A549 (cell line): ENCODE results near the gene TSC2.

Experiments
- ATOH8 ChIP-seq: fragments of 250-450 bp; sonication (Bioruptor Pico); IDR thresholded peaks from 2 replicates; pipeline ENCODE4 v1.5.0; 2020; ENCODE audit warnings: low read depth, mild to moderate bottlenecking, moderate library complexity
- CHD2 ChIP-seq: fragments of 150-350 bp; IDR thresholded peaks from 2 replicates; pipeline ENCODE4 v1.6.1; 2014; ENCODE audit warnings: low read length; ENCODE audit not compliant: partially characterized antibody
- CTCF ChIP-seq: fragments of >200 bp; sonication (Bioruptor Twin); formaldehyde crosslinking; IDR thresholded peaks from 3 replicates; pipeline ENCODE4 v1.5.1; 2016
- FOSL2 ChIP-seq, 2 experiments: fragments of 450-650 bp in 1 of 2; fragments of >200 bp in 1 of 2; sonication (Bioruptor Twin) in 1 of 2; formaldehyde crosslinking; IDR thresholded peaks; 2 replicates each; pipeline versions ENCODE4 v1.5.0 to v1.6.1; 2016 to 2020; ENCODE audit warnings: mild to moderate bottlenecking in 1 of 2, moderate library complexity in 1 of 2
- HDAC2 ChIP-seq: fragments of 200-600 bp; sonication (generic); IDR thresholded peaks from 2 replicates; pipeline ENCODE4 v1.6.1; 2016
- MYC ChIP-seq: IDR thresholded peaks from 2 replicates; pipeline ENCODE4 v1.6.1; 2012; ENCODE audit warnings: mild to moderate bottlenecking, inconsistent platforms, low read length, improper control_type of control experiment, borderline replicate concordance
- PHF8 ChIP-seq: fragments of 200-600 bp; sonication (generic); IDR thresholded peaks from 2 replicates; pipeline ENCODE4 v1.6.1; 2016; ENCODE audit warnings: low read depth, mild to moderate bottlenecking, antibody characterized with exemption, moderate library complexity, borderline replicate concordance
- RAD21 ChIP-seq, 2 experiments: fragments of >200 bp in 1 of 2; sonication (Bioruptor Twin) in 1 of 2; formaldehyde crosslinking in 1 of 2; IDR thresholded peaks in 1 of 2; conservative IDR thresholded peaks in 1 of 2; 2 replicates in 1 of 2; 3 replicates in 1 of 2; pipeline ENCODE4 v1.6.1; 2012 to 2018; ENCODE audit warnings: inconsistent platforms in 1 of 2
- REST ChIP-seq: fragments of 200-600 bp; sonication (generic); IDR thresholded peaks from 2 replicates; pipeline ENCODE4 v1.6.1; 2016; ENCODE audit warnings: antibody characterized with exemption, mild to moderate bottlenecking, moderate library complexity
- RNF2 ChIP-seq: fragments of 200-600 bp; sonication (generic); IDR thresholded peaks from 2 replicates; pipeline ENCODE4 v1.6.1; 2016; ENCODE audit warnings: low read depth, mild to moderate bottlenecking, antibody characterized with exemption, moderate library complexity, borderline replicate concordance
- TP53 ChIP-seq: fragments of 250-450 bp; sonication (Bioruptor Pico); IDR thresholded peaks from 2 replicates; pipeline ENCODE4 v1.5.0; 2021; ENCODE audit warnings: mild to moderate bottlenecking, moderate library complexity

- no peak for TF ChIP-seq PHF8
- no peak for TF ChIP-seq FOSL2 (IDR thresholded peaks at IDR 0.05)
- no peak for TF ChIP-seq FOSL2 (CRISPR knock-in tag; IDR thresholded peaks at IDR 0.05)
- TF ChIP-seq CTCF, result no peak
- TF ChIP-seq CHD2, result no peak
- TF ChIP-seq TP53 (CRISPR knock-in tag), result no peak
- TF ChIP-seq HDAC2, result no peak
- no peak for TF ChIP-seq RAD21 (conservative IDR thresholded peaks at IDR 0.05 in 1 of 2, IDR thresholded peaks at IDR 0.05 in 1 of 2)
- no peak for TF ChIP-seq RNF2
- TF ChIP-seq ATOH8 (CRISPR knock-in tag), result no peak
- no peak for TF ChIP-seq REST
- no peak for TF ChIP-seq MYC
These were observed 5.4 kb upstream of the TSC2 start for GRCh38 chr16:2042171-2042985.
